Activated CD4-positive, CD25-positive, alpha-beta regulatory T cell treated with anti-CD3 and anti-CD28 coated beads, Interleukin-2, amount 50 U/mL, for 16 hours (primary cell): Measurements from ENCODE around the gene ASTN2.

Source experiments
- DNase-seq: peaks from one replicate; pipeline ENCODE4 v3.0.0-alpha.2; 2020; ENCODE audit warnings: low read depth, low spot score

The ASTN2 gene

DNA sequence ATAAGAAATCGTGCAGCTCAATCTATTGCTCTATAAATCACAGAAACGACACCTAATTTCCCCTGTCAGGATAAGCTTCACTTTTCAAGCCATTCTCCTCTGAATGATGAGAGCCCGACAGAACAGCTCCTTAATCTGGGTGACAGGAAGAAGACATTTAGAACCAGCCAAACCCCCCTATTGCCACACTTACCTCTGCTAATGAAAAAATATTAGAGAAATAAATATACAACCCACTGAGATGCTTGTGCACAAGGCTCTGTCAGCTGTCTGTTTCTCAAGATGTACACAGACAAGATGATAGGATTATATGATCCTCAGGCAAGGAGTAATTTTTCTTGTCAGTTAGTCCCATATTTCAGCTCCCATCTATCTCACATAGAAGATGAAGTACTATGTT is 785.2 kb downstream of the ASTN2 start:
- DNase-seq: no peak

DNA sequence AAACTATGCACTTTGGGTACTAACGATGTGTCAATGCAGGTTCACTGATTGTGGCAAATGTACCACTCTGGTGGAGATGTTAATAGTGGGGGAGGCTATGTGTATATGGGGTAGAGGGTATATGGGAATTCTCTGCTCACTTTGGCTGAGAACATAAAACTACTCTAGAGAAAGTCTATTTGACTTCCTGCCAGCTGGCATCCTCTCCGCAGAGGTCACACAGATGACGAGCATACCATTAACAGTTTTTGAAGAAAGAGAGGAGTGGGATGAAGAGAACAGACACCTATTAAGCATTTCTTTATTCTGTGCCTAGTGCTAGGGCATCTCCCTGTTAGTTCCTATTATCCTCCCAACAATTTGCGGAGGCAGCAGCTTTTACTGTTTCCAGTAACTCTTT is 786.1 kb downstream of the ASTN2 start:
- no peak for DNase-seq

DNA sequence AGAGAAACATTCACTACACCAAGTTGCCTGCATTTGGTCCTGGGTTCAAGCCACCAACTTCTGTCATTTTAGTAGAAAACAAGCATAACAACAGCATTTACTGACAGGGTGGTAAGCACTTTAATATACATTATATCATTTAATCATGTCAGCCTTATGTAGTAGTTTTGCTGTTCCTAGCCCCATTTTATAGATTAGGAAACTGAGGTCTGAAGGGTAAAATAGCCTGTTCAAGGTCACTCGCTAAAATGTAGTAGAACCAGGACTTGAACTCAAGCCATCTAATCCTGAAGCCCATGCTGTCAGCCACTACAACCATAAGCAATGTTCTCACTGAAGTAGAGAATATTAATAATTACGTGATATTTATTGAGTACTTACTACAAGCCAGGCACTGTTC is 787.4 kb downstream of the ASTN2 start:
- no peak for DNase-seq

DNA sequence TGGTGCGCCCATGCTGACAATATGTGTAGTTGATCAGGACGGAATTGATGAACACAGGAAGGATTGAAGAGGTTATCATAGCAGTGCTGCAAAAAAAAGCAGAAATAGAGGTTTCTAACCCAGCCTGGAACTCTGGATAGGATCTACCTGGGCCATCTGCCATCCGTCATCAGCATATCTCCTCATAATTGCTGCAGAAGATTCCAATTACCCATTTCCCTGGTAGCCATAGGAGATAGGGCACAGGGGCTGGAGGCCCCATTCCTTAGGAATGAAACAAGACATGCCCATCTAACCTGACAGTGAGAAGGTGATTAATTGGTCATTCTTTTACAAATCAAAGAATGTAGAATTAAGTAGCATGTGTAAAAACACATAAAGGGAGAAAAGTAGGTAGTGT is 788.1 kb downstream of the ASTN2 start:
- no peak for DNase-seq

DNA sequence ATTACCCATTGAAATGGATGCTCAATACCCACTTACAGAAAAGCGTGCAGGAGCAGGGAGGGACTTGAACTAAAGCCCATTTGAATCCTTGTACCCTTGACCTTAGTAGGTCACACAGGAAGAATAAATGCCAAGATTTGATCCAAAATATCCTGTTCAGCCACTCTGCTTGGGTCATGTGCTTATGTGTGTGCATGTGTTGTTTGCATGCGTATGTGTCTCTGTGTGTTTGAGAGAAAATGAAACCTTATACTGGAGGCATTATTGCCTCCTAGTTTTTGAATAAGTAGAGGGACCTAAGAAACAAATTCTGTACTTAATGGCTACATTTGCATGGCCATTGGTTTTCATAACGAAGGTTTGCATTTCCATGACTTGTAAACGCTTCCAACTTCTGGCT is 791.1 kb downstream of the ASTN2 start:
- no peak for DNase-seq

DNA sequence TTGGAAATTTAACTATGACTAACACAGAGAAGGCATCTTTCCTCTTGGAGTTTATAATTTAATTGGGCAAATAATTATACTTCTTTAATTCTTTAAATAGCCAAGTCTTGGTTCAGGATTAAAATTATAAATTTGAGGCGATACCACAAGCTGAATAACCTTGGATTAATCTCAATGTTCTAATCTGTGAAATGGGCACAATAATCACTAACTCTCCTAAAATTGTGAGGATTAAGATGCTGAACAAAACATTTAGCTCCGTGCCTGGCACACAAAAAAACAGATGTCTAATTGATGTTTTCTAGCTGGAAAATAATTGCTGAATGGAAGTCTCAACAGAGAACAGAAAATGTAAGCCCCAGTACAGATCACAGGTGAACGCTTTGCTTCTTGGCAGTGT is 797.5 kb downstream of the ASTN2 start:
- no peak for DNase-seq

DNA sequence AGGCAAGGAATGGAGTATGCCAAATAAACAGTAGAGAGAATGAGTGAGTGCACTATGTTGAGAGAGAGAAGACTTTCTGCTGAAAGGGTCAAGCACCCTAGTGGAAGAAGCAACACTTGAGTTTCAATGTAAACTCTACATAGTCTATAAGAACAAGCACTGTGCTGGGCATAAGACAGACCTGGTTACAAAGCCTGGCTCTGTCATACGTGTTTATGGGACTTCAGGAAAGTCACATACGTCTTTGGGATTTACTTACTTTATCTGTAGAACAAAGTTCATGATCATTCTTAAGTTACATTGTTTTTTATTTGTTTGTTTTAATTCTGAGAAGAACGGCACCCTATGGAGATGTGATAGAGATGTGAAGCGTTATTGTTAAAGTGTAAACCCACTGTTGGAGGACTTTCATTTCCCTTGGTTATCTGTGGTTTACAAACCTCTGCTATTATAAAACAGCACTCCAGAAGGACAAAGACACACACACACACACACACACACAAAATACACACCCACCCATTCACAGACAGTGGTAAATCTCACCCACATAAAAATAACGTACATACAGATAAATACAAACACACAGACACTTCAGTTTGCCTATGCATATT is 798.4 kb downstream of the ASTN2 start:
- no peak for DNase-seq

DNA sequence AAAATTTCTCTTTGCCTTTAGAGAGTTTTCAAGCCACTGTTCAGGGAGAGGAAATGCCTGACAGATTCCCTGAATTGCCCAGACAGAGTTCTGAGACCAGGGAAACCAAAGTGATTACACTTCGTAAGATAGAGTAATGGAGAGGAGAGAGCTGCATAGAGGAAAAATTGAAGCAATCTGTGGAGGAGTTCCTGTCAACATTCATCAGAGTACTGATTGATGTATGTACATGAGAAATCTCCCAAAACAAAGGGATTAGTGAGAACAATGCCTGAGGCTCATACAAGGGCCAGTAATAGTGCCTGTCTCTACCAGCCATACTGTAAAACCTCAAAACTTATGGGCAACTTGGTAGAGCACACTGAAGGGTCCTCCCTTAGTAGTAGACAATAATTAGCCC is 806.8 kb downstream of the ASTN2 start:
- DNase-seq: no peak

DNA sequence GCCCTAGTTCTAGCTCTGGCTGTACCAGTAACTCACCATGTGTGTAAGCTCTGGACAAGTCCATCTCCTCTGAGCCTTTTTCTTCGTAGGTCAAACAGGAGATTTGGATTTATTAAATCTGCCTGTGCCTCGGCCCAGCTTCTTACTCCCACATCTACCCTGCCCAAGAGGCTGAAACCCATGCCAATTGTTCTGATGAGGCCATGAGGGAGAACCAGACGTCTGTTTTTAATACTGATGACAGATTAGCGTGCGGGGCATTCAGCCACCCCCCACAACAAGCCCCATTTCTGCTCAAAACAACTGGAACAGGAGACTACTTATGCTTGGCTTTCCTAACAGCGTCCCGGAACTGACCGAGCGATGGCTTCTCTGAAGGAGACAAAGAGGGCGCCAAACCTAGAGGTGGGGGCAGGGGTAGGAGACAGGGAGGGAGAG is 808.9 kb downstream of the ASTN2 start:
- DNase-seq: no peak

DNA sequence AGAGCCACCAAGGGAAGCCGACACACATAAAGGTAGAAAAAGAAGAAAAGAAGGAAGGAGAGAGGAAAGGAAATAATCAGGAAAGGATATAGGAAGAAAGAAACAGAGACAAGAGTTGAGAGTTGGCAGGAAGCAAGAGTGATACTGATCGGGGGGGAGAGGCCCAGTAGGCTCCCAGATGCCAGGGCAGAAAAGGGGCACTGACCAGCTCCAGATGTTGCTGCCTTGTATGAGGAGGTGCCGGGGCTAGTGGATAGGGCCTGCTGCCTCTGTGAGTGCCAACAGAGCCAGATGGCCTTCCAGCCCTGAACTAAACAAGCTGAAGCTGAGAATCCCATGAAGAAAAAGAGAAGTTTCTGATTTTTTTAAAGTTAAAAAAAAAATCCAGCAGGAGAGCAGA is 809.8 kb downstream of the ASTN2 start:
- DNase-seq: no peak

DNA sequence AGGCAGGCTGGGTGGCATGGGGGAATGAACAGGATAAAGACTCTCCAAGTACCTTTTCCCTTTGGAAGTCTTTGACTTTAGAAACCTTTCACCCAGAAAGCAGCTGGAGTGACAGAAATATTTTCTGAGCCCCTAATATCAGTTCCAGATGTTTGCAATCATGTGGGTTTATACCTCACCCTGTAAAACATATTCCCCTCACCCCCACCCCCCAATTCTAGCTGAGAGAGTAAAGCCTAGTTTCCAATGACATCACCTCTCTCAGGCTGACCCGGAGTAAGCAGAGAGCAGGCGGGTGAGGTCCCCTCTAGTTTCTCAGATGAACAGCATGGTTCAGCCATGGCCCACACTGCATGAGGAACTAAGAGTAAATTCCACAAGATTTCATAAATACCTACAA is 810.6 kb downstream of the ASTN2 start:
- DNase-seq: no peak

DNA sequence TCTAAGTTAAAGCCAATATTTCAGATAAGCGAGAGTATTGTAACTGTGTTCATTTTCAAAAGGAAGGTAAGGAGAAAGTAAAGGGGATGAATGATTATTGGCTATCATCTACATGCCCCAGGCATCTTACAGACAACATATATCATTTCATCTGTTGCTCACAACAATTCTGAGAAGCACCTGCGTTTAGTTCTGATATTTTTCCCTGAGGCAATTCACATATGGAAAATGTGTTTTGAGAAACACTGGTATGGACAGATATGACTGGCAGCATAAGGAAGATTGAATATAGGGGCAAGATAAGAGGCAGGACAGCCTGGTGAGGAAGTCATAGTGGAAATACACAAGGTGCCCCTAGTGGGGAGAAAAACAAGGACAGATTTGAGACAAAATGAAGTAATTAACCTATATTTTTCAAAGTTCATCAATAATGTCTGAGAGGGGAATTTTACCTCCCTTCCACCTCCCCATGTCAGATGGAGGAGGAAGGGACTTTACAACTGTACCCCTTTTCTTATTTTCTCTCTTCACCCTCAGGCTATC is 815.4 kb downstream of the ASTN2 start:
- DNase-seq: no peak

DNA sequence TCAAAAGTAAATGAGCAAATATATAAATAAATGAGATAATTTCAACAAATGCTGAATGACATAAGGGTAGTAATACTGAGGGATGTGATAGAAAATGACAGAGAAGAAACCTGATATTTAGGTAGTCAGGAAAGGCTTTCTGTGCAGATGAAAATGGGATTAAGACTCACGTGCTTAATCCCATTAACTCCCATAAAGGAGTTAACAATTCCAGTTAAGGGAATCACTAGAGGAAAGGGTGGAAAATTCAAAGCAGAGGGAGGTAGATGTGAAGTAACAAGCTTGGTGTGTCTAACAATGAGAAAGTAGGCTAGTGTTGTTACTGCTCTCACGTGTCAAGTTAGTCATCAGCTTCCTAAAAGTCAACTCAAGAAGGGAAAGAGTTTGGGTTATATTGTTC is 818.2 kb downstream of the ASTN2 start:
- DNase-seq: no peak

DNA sequence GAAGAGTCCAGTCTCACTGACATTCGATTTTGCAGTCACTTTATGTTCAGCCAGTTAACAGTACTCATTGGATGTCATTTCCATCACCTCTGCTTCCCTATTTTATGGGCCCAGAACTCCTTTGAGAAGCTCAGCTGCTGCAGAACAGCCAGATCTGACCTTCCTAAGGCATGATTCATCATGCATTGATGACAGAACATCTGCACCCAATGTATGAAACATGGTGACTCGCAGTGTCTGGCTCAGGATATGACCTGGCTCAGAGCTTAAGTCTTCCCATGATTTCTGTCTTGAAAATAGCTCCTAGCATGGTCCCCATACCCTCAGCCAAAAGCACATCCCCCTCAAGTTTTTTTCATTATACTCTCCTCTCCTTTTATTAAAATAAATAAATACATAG is 820.3 kb downstream of the ASTN2 start:
- no peak for DNase-seq

DNA sequence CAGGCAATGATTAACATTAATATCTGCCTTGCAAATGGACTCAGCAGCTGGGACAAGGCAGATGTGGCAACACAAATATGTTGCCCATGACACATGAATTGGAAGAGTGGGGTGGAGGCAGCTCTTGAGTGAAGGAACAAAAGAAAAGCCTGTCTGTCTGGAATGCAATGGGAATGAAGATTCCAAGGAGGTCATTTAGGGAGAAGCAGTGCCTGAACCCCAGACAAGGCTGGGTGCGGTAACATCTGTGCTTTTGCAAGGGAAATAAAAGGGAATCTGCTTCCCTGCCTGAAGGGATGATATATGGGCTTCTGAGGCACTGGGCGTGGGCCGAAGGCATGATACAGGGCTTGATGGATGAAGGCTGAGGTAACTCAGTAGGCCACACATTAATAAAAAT is 821.9 kb downstream of the ASTN2 start:
- no peak for DNase-seq

DNA sequence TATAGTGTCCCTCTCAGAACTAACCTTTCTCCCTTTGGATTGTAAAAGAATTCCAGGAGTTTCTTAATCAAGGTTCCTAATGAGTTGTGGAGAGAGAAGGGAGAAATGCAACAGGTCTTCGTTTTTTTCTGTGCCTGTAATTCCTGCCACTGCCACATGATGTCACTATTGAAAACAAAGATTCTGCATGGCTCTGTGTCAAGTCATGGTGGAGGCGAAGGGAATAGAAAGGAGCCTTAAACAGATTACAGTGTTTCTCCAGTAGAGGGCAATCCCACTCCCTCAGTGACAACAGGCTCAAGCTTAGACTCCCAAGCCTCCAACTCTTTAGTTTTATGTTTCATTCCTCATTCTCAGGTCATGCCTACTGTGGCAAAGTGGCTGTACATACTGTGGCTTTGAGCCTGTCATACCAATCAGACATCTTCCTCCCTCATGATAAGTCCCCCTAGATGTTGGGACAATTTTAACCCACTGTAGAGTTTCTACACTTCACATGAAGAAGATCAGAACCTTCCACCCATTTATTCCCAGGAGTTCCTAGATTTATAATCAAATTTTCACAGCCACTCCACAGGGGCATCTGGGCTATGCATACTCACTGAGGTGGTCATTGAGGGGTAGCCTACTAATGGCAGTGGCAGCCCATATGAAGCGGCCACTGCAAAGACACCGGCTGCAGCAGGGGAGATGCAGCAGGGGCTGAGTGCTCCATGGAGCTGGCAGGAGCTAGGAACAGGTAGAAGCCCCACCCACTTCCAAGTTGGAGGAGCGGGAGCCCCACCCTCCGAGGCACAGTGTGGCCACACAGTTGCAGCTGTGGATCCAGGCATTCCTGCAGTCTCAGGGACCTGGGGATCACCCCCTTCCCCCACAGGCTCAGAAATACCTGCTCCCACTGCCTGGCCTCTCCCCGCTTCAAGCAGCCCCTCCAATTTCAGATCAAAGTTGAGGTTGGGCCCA is 825.2 kb downstream of the ASTN2 start:
- no peak for DNase-seq

DNA sequence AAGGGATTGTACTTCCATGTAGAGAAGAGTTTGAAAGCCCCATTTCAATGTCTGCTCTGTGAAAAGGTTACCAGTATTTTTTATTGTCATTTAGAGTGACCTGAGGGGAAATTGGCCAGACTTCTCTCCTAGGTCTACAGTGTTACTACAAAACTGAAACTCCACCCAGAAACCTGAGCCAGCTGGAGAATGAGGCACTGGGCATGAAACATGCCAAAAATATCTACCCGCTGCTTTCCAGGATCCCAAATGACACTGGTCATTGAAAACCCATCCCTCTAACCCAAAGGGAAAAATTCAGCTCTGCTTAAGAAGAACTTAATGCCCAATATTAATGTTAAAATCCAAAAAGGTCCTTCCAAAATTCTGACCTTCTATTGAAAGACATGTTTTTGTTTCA is 826.9 kb downstream of the ASTN2 start:
- DNase-seq: no peak

DNA sequence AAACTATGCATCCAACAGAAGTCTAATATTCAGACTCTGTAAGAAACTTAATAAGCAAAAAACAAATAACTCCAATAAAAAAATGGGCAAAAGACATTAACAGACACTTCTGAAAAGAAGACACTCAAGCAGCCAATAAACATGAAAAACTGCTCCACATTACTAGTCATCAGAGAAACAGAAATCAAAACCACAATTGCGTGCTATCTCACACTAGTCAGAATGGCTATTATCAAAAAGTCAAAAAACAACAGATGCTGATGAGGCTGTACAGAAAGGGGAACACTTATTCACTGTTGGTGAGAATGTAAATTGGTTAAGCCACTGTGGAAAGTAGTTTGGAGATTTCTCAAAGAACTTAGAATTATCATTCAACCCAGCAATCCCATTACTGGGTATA is 829.0 kb downstream of the ASTN2 start:
- no peak for DNase-seq

DNA sequence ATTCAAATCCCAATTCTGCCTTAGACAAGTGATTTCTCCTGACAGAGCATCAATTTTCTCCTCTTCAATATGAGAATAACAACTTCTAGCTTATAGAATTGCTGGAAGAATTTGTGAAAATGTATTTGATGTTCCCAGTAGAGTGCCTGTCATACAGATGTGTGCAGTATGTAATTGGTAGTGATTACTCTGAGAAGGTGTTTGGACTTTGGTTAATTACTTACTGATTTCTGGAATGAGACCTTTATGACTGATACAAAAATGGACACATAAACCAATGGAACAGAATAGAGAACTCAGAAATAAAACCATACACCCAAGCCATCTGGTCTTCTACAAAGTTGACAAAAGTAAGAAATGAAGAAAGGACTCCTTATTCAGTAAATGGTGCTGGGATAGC is 829.7 kb downstream of the ASTN2 start:
- no peak for DNase-seq

DNA sequence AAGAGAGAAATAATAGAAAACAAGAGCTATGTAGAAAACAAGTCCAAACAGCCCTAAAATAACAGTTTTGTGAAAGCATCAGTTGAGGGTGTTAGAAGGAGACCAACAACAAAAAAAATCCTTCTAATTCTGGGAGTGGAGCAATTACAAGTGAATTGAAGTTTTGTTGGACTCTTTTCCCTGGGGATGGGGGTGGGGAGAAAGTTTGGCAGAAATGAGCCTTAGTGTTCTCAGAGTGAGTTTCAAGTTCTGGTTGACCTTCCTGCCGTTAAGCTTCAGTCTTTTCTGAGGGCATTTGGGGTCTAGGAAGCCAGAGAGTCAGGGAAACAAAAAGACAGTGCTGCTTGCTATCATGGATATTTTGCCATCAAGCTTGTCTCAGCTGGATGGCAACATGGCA is 834.0 kb downstream of the ASTN2 start:
- no peak for DNase-seq

DNA sequence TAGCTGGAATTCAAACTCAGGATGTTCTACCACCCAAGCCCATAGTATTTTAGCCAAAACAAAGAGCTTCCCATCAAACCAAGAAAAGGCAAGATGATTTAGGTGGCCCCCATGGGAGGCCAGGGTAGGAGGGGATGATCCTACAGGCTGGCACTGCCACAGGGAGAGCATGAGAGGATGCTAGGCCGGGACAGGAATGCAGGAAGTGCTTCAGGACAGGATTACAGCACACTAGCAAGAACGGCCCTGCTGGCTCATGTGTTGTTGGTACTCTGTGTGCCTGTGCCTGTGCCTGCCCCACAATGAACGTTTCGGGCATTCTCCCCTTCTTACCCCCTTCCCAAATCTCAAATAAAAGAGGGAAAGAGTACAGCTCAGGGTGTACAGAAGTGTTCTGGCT is 838.5 kb downstream of the ASTN2 start:
- DNase-seq: no peak

DNA sequence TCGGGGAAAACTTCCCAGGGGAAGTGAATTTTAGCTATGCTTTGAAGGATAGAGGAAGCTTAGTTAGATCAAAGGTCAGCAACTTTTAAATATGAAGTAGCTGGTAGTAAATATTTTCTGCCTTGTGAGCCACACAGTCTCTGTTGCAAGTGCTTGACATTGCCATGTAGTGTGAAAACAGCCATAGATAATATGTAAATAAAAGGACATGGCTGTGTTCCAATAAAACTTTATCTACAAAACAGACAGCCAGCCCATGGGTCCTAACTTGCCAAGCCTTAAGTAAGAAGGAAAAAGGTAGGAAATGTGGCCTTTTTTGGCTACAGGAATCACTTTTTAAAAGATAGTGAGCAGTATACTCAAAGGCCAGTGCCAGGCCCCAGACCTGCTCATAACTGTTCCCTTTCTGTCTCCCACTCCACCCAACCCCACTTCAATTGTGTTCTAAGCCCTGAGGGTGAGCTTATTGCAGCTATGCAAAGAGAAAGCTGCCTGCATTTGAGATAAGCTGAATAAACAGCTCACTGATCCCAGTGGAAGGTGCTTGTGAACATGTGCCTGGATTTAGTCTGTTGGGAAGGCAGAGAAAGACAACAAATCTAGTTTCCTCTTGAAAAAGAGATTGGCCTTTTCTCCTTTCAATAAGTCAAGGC is 840.7 kb downstream of the ASTN2 start:
- DNase-seq: no peak
